SK-N-SH treated with all-trans-retinoic acid at 6 μM for 48 hours (cell line): ENCODE results near the gene IFRD2.

Experiments
- ATAC-seq: fragments of 200-7000 bp; cut with Tn5 transposase; 3 replicates; pipeline ENCODE4 v1.9.1; 2020; ENCODE audit warnings: mild to moderate bottlenecking, moderate library complexity
- ARNTL ChIP-seq: fragments of 450-650 bp; formaldehyde crosslinking; IDR thresholded peaks from 2 replicates; pipeline ENCODE4 v1.5.0; 2020; ENCODE audit warnings: low read depth, mild to moderate bottlenecking, moderate library complexity, borderline replicate concordance
- BACH2 ChIP-seq: fragments of 250-450 bp; sonication (Bioruptor Pico); IDR thresholded peaks from 2 replicates; pipeline ENCODE4 v1.9.0; 2021; ENCODE audit warnings: mild to moderate bottlenecking, borderline replicate concordance
- CREB5 ChIP-seq: fragments of 250-450 bp; sonication (Bioruptor Pico); IDR thresholded peaks from 2 replicates; pipeline ENCODE4 v1.5.1; 2020; ENCODE audit warnings: low read depth, mild to moderate bottlenecking, moderate library complexity
- CSDC2 ChIP-seq: fragments of 250-450 bp; sonication (Bioruptor Pico); IDR thresholded peaks from 2 replicates; pipeline ENCODE4 v1.5.0; 2020; ENCODE audit warnings: mild to moderate bottlenecking, moderate library complexity
- CSRNP3 ChIP-seq: fragments of 250-450 bp; sonication (Bioruptor Pico); IDR thresholded peaks from 2 replicates; pipeline ENCODE4 v1.5.1; 2021; ENCODE audit warnings: mild to moderate bottlenecking, moderate library complexity
- ESRRG ChIP-seq: fragments of 250-450 bp; sonication (Bioruptor Pico); IDR thresholded peaks from 2 replicates; pipeline ENCODE4 v1.6.1; 2021; ENCODE audit warnings: mild to moderate bottlenecking
- GLIS3 ChIP-seq: fragments of 250-450 bp; sonication (Bioruptor Pico); IDR thresholded peaks from 2 replicates; pipeline ENCODE4 v1.5.0; 2020; ENCODE audit warnings: mild to moderate bottlenecking, moderate library complexity
- ISL1 ChIP-seq: fragments of 250-450 bp; sonication (Bioruptor Pico); IDR thresholded peaks from 2 replicates; pipeline ENCODE4 v2.1.2; 2022; ENCODE audit warnings: mild to moderate bottlenecking, moderate library complexity
- PATZ1 ChIP-seq: fragments of 250-450 bp; sonication (Bioruptor Pico); IDR thresholded peaks from 2 replicates; pipeline ENCODE4 v1.8.0; 2020; ENCODE audit warnings: mild to moderate bottlenecking, moderate library complexity, borderline replicate concordance
- POU6F1 ChIP-seq: fragments of 250-450 bp; sonication (Bioruptor Pico); IDR thresholded peaks from 2 replicates; pipeline ENCODE4 v1.8.0; 2021; ENCODE audit warnings: low read depth, mild to moderate bottlenecking, moderate library complexity, borderline replicate concordance
- PPARA ChIP-seq: fragments of 250-450 bp; sonication (Bioruptor Pico); IDR thresholded peaks from 2 replicates; pipeline ENCODE4 v1.5.0; 2020; ENCODE audit warnings: mild to moderate bottlenecking, borderline replicate concordance
- SNAI2 ChIP-seq: fragments of 250-450 bp; sonication (Bioruptor Pico); IDR thresholded peaks from 2 replicates; pipeline ENCODE4 v1.5.0; 2020; ENCODE audit warnings: mild to moderate bottlenecking, moderate library complexity
- TCF4 ChIP-seq: fragments of 250-450 bp; sonication (Bioruptor Pico); IDR thresholded peaks from 2 replicates; pipeline ENCODE4 v1.8.0; 2021; ENCODE audit warnings: mild to moderate bottlenecking, moderate library complexity, borderline replicate concordance
- TSHZ2 ChIP-seq: fragments of 250-450 bp; sonication (Bioruptor Pico); IDR thresholded peaks from 2 replicates; pipeline ENCODE4 v1.5.0; 2020; ENCODE audit warnings: mild to moderate bottlenecking, moderate library complexity
- ZC3H10 ChIP-seq: fragments of 250-450 bp; sonication (Bioruptor Pico); IDR thresholded peaks from 2 replicates; pipeline ENCODE4 v1.5.1; 2021; ENCODE audit warnings: mild to moderate bottlenecking, moderate library complexity
- ZFP30 ChIP-seq: fragments of 450-650 bp; formaldehyde crosslinking; IDR thresholded peaks from 2 replicates; pipeline ENCODE4 v1.5.0; 2022; ENCODE audit warnings: mild to moderate bottlenecking, moderate library complexity
- ZNF565 ChIP-seq: fragments of 450-650 bp; formaldehyde crosslinking; conservative IDR thresholded peaks from 2 replicates; pipeline ENCODE4 v1.5.0; 2020; ENCODE audit warnings: low read depth, mild to moderate bottlenecking, moderate library complexity
- ZNF8 ChIP-seq: fragments of 450-650 bp; formaldehyde crosslinking; IDR thresholded peaks from 2 replicates; pipeline ENCODE4 v1.5.0; 2020; ENCODE audit warnings: mild to moderate bottlenecking, moderate library complexity

Gene IFRD2

GRCh38 chr3:50302095-50303012, 10.1 kb upstream of the IFRD2 start (continued):
- no peak for TF ChIP-seq SNAI2
- no peak for TF ChIP-seq ZFP30 (CRISPR knock-in tag)
- no peak for TF ChIP-seq ZNF8 (CRISPR knock-in tag)
- TF ChIP-seq ZNF565: no peak
- no peak for TF ChIP-seq POU6F1 (CRISPR knock-in tag)

GRCh38 chr3:50300681-50301254, 8.5 kb upstream of the IFRD2 start:
- no peak for TF ChIP-seq ZC3H10 (CRISPR knock-in tag)
- no peak for TF ChIP-seq SNAI2
- TF ChIP-seq TCF4: no peak
- TF ChIP-seq CSRNP3: no peak
- TF ChIP-seq PATZ1 (CRISPR knock-in tag): no peak
- no peak for TF ChIP-seq ISL1
- TF ChIP-seq ZFP30 (CRISPR knock-in tag): no peak
- TF ChIP-seq PPARA: no peak
- TF ChIP-seq CREB5: no peak
- TF ChIP-seq GLIS3: no peak
- TF ChIP-seq BACH2: no peak
- TF ChIP-seq ESRRG (CRISPR knock-in tag): no peak
- TF ChIP-seq ZNF8 (CRISPR knock-in tag): no peak
- no peak for ATAC-seq

- no peak for ATAC-seq
- TF ChIP-seq ARNTL (CRISPR knock-in tag) (no peak), TSHZ2 (CRISPR knock-in tag) (no peak), BACH2 (no peak), GLIS3 (no peak), POU6F1 (CRISPR knock-in tag) (no peak), CSDC2 (CRISPR knock-in tag) (no peak), ZNF565 (no peak)
Observed at GRCh38 chr3:50299929-50300680, 7.9 kb upstream of the IFRD2 start.
